NCI-H345 treated with DMSO at 0.1 percent for 48 hours (cell line): ENCODE data around the gene DTNA.
"Not testable (repeated sequence)": the region's sequence is repeated elsewhere in the genome, so short reads cannot be mapped to it uniquely, and the experiment has no call there.

Experiments
- DNase-seq: peaks from one replicate; lab custom pipeline; 2025; ENCODE audit not compliant: unreplicated experiment; lab: John Stamatoyannopoulos, UW

Gene DTNA

GRCh38 chr18:34887881-34888580 lies 177.9 kb downstream of the DTNA start:
- DNase-seq, result no peak

- DNase-seq, result no peak
Observed at GRCh38 chr18:34890486-34891085, 180.5 kb downstream of the DTNA start.

- no peak for DNase-seq
Observed at GRCh38 chr18:34892379-34892778, 182.3 kb downstream of the DTNA start.

GRCh38 chr18:34893239-34893638 lies 183.1 kb downstream of the DTNA start:
- DNase-seq, result no peak

DNA sequence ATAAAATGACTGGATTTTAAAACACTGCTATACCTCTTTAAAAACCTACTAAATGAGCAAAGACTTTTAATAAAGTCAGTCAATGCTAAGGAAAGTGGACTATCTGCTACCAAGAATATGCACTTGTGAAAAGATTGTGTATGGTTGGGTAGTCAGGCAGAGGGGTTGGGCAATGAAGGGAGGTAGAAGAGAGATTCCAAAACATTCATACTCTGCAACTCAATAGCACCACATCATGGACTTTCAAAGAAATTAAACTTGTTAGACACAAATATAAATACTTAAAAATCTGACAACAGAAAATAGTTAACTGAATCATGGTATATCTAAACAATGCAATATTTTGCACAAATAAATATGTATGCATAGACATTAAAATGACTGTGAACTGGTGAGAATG lies 191.2 kb downstream of the DTNA start:
- no peak for DNase-seq

DNA sequence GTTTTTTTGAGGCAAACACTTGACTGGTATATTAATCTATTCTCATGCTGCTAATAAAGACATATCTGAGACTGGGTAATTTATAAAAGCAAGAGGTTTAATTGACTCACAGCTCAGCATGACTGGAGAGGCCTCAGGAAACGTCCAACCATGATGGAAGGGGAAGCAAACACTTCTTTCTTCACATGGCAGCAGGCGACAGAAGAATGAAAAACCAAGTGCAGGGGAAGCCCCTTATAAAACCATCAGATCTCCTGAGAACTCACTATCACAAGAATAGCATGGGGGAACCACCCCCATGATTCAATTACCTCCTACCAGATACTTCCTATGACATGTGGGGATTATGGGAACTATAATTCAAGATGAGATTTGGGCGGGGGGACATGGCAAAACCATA lies 194.9 kb downstream of the DTNA start:
- DNase-seq, result no peak

DNA sequence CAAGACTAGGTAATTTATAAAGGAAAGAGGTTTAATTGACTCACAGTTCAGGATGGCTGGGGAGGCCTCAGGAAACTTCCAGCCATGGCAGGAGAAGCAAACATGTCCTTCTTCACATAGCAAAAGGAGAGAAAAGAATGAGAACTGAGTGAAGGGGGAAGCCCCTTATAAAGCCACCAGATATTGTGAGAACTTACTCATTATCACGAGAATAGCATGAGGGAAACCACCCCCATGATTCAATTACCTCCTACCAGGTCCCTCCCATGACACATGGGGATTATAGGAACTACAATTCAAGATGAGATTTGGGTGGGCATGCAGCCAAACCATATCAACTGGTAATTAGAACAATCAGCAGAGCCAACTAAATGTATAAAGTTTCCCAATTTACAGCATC lies 196.9 kb downstream of the DTNA start:
- not testable (repeated sequence) for DNase-seq

DNA sequence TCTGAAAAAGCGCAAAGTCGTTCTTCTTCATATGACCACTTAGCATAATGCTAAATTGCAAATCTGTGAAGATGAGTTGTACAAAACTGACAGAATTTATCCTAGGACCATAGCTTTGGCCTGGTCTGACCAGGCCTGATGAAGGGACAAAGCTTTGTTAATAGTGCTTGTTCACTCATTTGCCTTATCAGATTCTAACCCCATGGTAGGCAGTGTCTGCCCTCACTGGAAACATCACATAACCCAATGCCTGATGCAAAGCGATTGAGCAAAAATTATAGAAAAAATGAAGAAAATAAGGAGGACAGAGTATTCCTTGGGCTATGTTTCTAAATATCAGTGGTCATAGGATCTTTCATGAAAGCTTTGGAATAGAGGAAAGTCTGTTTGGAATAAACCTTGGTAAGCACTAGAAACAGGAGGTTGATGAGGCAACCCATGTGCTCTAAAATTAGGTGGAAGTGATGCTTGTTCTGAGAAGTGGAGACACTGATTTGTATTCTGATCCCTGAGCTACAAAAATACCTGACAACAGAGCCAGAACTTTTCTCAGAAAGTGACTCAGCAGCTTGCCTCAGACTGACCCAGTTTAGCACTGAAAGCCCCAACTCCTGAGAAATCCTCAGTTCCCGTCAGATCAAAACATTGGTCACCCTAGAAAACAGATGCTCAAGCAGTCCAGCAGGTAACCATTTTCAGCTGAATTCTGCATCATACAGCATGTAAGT lies 199.7 kb downstream of the DTNA start:
- DNase-seq, result no peak

DNA sequence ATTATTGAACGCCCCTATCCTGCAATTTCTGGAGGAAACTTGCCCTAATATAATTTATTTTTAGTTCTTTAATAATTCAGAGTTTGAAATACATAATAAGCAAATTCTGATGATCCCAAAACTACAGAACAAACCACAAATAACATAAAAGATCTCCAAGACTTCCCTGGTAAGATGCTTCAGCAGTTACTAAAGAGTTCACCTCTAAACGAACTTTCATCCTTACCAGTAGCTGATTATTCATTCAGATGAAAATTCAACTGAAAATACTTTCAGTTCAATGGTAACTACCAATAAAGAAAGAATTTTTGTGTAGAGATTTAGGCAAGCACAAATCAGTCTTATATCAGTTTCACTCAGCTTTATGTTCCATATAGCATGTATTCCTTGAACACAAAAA lies 201.0 kb downstream of the DTNA start:
- no peak for DNase-seq

GRCh38 chr18:34911661-34912384 lies 201.7 kb downstream of the DTNA start:
- no peak for DNase-seq

- no peak for DNase-seq
Observed at GRCh38 chr18:34913837-34914661, 204.0 kb downstream of the DTNA start.

DNA sequence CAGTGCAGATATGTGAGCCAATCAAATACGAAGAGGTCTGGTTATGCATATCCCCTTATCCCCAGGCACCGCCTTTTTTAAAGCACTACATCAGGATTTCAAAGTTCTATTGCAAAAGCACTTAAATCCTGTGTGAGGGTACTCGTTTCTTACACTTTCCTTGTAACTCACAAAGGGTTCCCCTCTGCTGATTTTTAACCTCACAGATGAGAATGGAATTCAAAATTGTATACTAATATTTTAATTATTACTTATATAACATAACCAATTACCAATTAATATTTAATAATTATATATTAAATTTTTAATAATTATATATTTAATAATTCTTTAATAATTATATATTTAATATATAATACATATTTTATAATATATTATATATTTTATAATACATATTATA lies 204.9 kb downstream of the DTNA start:
- DNase-seq, result no peak

GRCh38 chr18:34916539-34916938 lies 206.4 kb downstream of the DTNA start:
- DNase-seq, result not testable (repeated sequence)

DNA sequence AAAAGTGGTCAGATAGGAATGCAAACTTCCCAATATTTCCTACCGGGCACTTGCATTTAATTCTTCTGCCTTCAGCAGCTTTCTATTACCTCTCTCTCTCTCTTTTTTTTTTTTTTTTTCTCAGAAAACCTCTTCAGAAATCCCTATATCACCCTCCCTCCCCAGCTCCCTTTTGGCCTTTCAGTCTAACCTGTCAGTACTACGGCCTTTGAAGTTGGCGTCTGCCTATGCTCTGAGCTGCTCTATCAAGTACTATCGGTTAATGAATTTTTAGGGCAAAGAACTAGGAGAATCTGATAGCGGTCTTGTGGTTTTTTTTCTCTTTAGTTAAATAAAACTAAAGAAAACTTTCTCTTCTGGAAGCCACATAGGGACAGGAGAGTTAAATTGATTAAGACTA lies 208.8 kb downstream of the DTNA start:
- no peak for DNase-seq

DNA sequence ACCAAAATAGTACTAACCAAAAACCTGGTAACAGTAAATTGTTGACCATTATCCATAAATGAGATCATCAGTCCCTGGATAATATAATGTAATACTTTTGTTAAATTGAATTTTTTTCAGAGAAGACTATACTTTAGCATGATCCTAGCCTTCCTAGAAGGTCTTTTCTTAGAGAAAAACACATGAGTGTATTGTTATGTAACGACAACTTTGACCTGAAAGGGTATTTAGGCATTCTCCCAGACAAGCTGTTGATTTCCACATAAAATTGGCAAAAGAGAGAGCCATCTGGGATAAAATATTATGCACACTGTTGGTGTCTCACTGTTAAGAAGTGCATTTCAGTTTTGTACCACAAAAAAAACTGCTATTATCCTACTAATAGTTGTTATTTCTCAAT lies 211.1 kb downstream of the DTNA start:
- no peak for DNase-seq

DNA sequence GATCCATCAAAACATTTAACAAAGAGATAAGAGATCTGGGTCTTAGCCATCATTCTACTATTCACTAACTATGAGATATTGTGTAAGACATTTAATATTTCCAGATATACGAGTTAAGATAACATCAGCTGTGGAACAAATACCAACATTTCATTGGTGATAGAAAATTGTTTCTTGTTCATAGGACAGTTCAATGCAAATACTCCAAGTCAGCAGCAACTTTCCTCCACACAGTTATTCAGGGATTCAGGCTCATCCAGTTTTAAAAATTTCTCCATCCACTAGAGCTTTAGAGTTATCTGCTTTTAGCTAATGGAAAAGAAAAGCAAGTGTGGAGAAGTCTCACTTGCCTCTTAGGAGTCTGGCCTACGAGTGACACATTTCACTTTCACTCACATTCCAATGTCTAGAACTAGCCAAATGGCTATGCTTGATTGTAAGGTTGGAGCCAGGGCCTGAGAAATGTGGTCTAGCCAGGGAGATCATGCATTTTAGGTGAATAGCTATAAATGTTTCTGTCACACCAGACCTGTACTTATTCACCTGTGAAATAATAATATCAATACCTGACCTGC lies 211.8 kb downstream of the DTNA start:
- no peak for DNase-seq

DNA sequence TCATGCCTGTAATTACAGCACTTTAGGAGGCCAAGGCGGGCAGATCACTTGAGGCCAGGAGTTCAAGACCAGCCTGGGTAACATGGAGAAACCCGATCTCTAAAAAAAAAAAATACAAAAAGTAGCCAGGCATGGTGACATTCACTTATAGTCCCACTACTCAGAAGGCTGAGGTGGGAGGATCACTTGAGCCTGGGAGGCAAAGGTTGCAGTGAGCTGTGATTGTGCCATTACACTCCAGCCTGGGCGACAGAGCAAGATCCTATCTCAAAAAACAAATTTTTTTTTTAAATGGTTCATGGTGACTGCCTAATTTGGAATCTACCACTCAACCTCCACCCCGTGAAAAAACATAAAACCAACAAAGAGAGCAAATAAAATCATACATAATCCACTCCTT lies 212.5 kb downstream of the DTNA start:
- DNase-seq, result not testable (repeated sequence)

- no peak for DNase-seq
Observed at GRCh38 chr18:34923911-34924310, 213.8 kb downstream of the DTNA start.

- DNase-seq, result no peak
Observed at GRCh38 chr18:34926683-34927082, 216.6 kb downstream of the DTNA start.

DNA sequence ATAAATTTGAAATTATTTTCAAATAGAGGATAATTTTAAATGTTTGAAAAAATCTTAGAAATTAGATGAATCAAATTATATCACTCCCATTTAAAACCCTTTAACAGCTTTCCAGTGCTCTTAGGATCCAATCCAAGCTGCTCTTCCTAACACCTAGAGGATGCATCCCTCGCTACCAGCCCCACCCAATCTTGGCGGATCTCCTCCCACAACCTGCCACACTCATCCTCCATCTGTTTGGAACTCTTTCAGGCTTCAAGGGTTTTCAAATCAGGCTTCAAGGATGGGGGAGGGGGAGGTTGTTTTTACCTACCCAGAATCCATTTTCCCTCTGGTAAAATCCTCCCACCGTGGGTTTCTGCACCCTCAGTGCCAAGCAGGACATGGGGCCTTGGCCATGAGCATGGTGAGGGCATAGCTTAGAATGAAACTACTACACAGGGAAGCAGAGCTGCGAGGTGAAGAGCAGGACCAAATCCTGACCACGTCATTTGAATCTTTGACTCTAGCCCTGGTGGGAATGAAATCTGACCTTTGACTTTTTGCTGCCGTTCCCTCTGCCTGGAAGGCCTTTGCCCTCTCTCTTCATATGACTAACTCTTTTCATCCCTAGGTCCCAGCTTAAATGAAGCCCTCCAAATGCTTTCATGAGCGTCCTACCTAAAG lies 218.1 kb downstream of the DTNA start:
- no peak for DNase-seq
